Superior temporal gyrus (tissue), 1 donor: ENCODE results near the gene C5orf52.
"Not testable (repeated sequence)": the region's sequence is repeated elsewhere in the genome, so short reads cannot be mapped to it uniquely, and the experiment has no call there.

Experiments used
- DNase-seq: peaks from one replicate; pipeline ENCODE4 v3.0.0-alpha.2; 2016; ENCODE audit errors: extremely low spot score

Gene C5orf52

DNA sequence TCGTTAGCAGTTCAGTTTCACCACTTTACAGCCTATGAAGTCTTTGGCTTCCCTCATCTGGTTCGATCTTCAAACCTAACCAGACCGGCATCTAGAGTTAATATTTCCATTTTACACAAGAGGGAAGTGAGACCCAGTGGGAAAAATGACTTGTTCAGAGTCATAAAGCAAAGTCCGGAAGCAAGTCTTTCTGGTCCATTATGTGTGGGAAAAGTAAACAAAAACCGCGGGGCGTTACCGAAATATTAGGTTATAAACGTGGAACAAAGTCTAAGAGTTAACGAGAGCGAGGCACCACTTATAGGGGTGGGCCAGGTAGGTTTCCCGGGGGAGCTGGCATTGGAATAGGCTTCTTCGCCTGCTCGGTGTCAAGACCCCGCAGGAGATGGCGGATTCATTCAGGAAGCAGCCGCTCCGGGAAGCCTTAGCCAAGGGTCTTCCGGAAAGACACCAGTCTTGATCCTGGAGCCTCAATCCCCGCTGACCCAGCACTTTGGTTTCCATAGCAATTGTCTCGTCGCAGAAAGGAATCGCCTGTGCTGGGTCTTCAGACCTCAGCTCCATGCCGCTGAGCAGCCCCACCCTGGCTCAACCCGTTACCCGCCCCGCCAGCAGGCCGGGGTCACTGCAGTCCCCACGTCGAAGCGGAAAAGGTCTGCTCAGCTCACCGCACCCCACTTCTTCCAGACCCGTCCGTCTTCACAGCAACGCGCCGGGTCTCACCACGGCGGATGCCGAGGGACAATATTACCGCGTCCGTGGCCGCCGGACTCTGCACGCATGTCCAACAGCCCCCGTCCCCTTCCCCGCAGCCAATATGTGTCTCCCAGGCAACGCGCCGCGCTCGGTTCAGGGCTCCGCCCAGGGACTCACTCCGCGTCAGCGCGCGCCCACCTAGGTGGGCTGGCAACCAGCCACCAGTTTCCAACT, at the start of gene C5orf52:
Gene C5orf52, plus strand, starts transcription at position 872 of the 930 bp plus-strand sequence. CDS start 82 bp downstream, outside the sequence.
- DNase-seq, result no peak

DNA sequence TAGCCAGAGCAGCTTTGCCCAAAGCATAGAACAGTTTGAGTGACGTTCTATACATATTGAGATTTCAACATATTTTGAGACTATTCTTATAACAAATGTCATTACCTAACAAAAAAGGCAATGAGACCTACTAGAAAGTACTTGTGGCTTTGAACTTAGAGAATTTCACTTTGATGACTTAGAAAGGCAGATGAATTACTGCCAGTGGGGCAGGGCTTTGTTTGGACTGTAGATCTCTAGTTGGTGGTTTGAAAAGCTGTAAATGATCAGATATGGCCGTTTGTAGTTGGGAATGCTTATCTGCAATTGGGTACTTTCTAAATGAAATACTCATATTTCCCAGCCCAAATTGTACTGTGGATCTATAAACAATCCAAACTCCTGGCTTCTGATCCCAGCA, 47.2 kb upstream of the C5orf52 start:
- no peak for DNase-seq

DNA sequence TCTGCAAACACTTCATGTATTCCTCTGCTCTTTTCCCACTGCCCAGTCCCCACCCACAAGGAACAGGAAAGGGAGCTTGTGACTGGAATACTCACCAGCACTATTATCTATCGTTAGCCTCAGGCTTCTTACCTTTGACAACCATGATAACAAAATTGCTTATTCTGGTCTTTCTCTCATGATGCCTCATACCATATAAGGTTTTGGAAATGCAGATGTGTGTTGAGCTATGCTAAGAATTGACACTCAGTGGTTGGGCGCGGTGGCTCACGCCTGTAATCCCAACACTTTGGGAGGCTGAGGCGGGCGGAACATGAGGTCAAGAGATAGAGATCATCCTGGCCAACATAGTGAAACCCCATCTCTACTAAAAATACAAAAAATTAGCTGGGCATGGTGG, 44.5 kb upstream of the C5orf52 start:
- no peak for DNase-seq

DNA sequence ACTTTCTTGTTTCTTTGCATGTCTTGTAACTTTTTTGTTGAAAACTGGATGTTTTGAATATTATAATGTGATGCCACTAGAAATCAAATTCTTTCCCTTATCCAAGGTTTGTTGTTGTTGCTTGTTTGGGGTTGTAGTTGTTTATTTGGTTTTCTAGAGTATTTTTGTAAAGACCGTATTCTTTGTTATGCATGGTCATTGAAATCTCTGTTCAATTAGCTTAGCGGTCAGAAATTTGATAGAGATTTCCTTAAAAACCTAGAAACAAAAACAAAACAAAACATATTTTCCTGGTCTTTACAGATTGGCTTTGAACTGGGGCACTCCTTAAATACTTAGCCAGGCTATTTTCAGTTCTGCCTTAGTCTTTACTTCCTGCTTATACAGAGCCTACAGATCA, 41.0 kb upstream of the C5orf52 start:
- no peak for DNase-seq

DNA sequence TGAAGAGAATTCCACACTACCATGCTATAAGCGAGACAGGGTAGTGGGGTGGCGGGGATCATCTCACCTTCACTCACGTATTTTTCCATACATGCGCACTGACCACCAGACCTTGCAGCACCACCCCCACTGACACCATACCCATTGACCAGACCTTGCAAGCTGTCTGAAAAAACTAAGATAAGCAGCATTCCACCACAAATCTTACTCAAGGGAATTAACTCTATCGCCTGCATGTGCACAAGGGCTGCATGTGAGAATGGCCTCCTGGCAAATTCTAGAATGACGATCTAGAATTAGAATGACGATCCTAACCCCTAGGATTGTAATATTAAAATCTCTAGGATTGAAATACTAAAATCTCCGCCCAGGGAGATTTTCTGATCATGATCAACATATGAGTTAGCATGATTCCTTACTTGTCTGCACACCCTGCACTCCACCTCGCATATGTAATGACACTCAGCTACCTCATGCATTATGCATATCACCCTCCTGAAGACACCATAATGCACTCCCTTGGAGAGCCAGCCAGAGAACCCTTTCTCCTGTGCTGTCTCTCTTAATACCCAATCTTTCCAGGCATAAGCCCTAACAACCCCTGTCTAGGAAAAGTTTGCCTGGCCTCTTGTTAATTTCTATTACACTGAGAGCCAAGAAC, 30.8 kb upstream of the C5orf52 start:
- no peak for DNase-seq

DNA sequence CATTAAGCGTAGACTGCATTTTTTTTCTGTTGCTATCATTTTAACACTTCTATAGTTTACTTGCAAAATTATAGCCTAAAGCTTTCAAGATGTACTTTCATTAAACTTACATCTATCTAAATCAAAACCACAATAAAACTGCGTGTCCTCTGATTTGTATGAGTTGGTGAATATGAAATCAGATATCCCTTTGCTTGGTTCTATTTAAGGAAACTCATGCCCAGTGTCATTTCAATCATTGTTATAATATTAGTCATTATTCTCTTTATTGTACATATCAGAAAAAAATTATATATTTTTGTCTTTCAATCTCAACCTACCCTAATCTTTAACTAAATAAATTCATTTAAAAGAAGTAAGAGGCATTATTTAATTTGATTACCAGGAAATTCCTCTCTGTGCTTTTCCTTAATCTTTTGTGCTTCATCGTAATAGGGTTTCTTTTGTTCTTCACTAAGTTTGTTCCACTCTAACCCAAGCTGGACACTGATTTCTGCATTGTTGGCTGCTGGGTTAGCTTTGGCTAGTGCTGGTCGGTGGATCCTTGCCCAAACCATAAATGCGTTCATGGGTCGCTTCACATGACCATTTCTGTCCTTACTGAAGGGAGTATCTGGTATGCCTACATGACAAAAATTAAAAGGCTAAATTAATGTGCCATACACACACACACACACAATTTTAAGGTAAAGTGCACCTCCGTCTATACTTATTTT, 22.9 kb upstream of the C5orf52 start:
- DNase-seq, result no peak

DNA sequence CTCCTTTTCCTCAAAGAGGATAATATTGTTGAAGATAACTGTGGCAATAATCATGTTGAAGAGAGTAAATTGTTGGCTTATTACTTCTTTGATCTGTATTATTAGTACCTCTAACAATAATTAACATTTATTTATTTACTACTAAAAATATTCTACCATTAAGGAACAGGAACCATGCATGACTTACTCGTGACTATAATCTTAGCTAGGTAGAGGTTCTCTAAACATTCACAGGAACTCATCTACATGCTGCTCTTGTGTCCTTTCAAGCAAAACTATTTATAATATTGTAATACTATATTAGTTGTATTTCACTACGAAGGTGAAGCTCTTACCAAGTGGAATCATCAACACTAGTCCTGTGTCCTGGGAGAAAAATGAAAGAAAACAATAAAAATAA, 22.2 kb upstream of the C5orf52 start:
- DNase-seq, result no peak

DNA sequence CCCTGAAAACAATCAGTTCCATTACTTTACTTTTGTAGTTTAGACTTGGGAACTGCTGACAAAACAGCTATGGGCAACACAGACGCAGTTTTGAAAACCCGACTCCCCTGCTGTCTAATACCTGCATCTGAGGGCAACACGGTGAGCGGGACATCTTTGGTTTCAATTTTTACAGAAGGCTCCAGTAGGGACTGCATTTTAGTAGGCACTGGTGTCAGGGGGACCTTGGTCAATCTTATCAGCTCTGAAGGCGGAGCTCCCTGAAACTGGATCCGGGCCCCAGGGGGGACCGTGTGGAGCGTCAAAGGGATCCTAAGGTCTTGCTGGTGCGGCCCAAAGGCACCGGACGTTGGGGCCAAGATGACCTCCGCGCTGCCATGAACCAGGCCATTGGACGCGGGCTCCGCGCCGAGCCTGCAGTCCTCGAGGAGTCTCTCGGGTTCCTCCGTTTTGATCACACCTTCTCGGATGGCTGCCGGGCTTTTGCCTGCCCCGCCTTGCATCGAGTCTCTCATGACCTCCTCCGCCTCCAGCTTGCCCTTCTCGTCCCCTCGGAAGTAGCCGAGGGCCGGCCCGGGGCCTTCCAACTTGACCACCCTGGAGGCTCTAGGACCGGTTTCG, 20.2 kb upstream of the C5orf52 start:
- no peak for DNase-seq

DNA sequence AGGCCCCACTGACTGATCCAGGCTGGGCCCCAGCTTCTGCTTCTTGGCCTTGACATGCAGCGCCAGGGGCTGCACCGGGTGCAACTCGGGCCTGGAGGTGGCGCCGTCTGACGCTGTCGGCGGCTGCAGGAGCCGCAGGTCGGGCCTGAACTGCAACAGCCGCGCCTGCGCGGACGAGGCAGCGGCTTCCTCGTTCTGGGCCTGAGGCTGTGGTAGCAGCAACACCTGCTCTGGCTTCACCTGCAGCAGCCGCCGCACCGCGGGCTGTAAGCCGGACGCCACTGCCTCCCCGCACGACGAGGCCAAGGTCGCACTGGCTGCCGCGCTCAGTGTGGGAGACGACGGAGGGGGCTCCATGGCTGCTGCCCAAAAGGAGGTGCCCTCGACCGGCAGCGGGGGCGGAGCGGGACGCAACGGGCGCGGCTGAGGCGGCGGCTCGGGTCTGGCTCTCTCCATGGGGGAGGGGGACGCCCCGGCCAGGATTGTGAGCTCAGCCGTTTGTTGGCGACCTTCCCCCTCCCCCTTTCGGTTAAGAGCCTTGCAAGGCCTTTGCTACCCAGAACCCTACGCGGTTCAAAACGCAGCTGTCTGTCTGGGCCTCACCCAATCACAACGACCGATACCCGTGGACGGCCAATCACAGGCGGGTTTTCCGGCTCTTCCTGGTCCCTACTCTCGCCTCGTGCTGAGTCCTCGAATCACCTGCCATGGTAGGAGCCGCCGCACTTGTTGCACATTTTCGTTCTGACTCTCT, 19.5 kb upstream of the C5orf52 start:
- no peak for DNase-seq

DNA sequence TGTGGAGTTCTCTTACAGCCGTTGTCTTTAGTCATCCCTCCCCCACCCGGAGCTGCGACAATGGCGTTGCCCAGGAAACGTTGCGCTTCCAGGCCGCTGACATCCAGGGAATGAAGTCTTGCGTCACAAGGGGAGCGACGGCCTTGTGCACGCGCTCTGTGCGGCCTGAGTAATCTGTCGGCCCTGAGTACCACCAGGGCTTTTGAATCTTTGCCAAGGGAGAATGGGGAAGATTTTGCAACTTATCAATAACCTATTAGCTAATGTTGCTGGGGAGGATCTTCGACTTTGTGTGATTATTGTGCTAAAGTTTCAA, 19.0 kb upstream of the C5orf52 start, which contains the start of gene SOX30:
Gene SOX30, minus strand, starts transcription at position 62 of the 316 bp plus-strand sequence. CDS start 360 bp downstream, outside the sequence.
- DNase-seq, result no peak

DNA sequence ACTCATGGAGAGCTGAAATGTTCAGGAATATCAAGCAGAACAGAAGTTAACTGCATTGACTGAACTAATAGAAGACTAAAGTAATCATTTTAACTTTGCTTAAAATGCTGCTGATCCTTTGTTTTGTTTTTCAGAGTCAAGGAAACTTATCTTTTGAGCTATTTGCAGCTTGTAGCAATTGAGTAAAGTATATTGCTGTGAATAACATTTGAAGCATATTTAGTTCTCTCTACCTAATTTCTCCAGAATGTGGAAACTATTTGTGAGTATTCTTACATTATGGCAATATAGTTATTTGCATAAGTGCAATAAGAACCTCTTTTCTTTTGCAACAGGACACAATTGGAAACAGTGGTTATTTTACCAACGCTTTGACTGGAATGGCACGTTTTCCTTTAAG, 13.8 kb upstream of the C5orf52 start:
- no peak for DNase-seq

DNA sequence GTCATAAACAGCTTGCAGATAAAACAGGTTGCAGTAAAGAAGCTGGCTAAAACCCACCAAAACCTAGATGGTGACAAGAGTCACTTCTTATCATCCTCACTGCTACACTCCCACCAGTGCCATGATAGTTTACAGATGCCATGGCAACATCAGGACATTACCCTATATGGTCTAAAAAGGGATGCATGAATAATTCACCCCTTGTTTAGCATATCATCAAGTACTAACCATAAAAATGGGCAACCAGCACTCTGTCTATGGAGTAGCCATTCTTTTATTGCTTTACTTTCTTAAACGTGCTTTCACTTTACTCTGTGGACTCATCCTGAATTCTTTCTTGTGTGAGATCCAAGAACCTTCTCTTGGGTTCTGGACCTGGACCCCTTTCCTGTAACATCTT, 12.4 kb upstream of the C5orf52 start:
- DNase-seq, result no peak

DNA sequence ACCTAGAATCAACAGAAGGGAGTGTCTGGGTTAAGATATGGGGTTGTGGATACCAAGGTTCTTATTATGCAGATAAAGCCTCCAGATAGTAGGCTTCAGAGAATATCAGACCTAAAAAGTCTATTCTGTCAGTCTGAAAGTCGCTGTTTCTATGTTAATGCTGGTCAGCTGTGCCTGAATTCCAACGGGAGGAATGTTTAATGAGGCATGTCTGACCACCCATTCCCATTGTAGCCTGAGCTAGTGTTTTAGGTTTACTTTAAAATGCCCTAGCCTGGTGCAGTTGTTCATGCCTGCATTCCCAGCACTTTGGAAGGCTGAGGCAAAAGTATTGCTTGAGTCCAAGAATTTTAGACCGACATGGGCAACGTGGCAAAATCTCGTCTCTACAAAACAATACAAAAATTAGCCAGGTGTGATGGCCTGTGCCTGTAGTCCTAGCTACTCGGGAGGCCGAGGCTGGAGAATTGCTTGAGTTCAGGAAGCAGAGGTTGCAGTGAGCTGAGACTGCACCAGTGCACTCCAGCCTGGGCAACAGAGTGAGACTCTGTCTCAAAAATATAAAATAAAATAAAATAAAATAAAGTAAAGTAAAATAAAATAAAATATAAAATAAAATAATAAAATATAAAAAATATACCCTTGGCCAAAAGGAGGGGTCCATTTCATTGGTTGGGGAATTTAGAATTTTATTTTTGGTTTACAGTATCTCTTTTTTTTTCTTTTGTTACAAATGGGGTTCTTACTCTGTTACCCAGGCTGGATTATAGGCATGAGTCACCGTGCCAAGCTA, 11.3 kb upstream of the C5orf52 start:
- no peak for DNase-seq

DNA sequence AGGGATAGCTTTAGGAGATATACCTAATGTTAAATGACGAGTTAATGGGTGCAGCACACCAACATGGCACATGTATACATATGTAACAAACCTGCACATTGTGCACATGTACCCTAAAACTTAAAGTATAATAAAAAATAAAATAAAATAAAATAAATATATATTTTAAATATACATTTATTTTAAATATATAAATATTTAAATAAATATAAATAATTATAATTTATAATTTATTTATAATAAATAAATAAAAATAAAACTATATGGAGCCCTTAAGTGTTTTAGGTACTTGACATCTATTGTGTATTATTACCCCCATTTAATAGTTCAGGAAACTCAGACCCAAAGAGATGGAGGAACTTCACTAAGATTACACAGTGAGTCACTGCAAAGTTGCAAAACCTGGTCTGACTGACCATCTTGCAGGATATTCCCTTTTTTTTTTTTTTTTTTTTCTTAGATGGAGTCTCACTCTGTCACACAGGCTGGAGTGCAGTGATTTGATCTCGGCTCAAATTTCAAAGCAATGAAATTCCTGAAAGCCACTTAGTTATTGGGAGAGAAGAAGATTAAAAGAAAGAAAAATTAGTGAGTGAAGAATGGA, 5.8 kb upstream of the C5orf52 start:
- DNase-seq, result no peak

DNA sequence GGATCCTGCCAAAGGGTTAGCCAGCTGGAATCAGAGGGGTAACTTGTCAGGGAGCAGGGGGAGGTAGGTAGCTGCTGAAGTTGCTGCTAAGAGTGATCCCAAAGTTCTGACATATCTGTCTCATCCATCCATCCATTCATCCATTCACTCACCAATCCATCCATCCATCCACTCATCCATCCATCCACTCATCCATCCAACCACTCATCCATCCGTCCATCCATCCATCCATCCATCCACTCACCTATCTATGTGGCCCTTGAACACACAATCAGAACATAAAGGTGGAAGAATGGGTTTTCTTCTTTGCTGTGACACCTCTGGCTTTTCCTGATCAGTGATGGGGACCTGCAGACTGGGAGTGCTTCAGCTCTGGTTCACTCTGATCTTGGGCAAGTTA, 3.0 kb upstream of the C5orf52 start:
- DNase-seq, result no peak

DNA sequence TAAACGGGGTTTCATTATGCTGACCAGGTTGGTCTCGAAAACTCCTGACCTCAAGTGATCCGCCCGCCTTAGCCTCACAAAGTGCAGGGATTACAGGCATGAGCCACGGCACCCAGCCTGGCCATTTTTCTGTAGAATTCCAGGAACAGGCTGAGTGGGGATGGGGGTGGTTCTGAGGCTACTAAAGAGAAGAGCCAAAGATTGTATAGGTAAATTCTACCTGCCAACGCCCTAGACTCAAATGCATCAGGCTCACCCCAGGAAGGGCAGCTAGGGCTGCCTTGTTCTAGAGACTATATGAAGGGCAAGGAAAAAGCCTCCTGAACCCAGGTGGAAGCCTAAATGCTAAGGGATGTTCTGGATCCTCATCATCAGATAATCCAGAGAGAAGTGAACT, 1.6 kb upstream of the C5orf52 start:
- no peak for DNase-seq

DNA sequence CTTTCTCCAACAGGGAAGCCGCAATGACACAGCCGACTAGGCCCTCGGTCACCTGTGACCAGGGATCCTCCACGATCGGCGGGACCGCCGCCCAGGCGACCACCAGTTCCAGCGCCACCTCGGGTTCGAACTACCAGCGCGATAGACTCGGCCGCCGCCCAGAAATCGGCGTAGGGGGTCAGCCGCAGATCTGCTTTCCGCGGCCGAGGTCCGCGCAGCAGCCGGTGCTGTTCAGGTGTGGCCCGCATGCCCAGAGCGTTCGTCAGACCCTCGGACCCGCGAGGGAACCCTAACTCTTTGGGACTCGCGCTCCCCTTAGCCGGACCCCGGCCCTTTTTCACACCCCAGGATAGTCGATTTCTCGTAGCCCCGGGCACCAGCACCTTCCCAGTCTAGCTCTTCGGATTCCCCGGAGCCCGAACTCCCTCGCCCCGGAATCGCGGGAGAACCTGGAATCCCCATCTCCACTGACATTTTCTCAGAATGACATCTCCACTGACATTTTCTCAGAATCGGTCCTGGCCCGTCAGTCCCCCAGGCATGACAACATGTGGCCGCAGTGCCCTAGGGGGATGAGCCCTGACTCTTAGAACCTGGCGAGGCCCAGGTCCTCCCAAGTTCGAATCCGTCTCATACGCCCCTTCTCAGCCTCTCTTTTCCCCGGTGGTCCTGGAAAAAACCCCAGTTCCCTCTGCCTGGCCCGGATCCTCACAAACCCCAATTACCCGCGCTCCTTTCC, 428 bp downstream of the C5orf52 start:
- no peak for DNase-seq

DNA sequence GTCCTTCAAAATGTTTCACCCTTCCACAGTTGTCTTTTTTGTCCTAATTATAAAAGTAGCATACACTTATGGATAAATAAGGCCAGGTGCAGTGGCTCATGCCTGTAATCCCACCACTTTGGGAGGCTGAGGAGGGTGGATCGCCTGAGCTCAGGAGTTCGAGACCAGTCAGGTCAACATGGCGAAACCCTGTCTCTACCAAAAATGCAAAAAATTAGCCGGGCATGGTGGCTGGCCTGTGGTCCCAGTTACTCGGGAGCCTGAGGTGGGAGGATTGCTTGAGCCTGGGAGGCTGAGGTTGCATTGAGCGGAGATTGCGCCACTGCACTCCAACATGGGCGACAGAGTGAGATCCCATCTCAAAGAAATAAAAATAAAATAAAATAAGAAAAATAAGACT, 1.6 kb downstream of the C5orf52 start:
- DNase-seq, result no peak

DNA sequence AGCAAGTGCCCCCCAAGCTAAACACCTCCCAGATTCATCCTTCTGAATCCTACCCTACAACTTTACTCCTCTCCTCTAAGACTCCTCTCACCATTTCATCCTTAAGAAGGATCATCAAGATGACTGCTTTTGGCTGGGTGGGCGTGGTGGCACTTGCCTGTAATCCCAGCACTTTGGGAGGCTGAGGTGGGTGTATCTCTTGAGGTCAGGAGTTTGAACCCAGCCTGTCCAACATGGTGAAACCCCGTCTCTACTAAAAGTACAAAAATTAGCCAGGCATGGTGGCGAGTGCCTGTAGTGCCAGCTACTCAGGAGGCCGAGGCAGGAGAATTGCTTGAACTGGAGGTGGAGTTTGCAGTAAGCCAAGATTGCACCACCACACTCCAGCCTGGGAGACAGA, 3.0 kb downstream of the C5orf52 start:
- DNase-seq, result not testable (repeated sequence)
